ENCODE data around the gene CRIM1.
"Not testable (repeated sequence)": the region's sequence is repeated elsewhere in the genome, so short reads cannot be mapped to it uniquely, and the experiment has no call there.

CRIM1 gene

DNA sequence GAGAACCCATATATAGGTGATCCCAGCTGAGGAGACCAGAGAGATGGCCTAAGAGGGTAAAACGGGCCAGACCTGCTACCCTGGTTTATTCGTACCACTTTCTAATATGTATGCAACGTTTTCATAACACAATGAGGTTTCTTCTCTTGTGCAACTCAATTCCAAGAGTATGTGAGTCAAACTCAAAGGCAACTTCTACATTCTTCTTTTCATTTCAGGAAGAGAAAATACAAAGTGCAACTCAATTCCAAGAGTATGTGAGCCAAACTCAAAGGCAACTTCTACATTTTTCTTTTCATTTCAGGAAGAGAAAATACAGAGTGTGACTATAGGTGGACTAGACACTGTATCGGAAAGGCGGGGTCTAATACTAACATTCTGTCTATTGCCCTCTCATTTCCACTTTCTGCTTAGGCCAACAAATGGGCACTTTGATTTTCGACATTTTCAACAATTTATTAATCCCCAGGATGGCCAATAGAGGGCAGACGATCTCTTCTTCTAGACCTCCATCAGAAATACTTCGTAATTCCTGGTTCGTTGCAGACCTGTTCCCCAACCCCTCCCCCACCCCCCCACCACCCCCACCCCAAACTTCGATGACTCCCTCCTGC is 3.7 kb upstream of the CRIM1 start:
- intact Hi-C loops (cut with DNase I) = loop anchor here (1.0 to 5.0 kb wide), 2 partner anchors 312 to 435 kb away; no protein-coding TSS in a partner anchor
- DNase-seq = no peak

DNA sequence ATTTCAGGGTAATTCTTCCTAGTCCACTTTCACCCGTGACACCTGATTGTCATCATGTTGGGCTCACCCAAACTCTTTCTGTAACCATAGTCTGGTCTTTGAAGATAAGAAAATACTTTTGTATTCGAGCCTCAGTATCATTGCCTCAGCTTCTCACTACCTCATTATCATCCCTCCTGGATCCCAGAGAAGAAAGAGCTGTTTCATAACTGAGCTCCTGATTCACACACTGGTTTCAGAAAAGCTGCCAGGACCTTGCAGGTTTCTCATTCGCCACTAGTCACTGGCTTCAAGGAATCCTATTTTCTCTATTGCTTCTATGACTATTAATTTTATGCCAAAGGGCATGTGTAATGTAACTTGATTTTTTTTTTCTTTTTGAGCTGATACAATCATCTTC is 2.9 kb upstream of the CRIM1 start:
- DNase-seq = no peak
- intact Hi-C loops (cut with DNase I) = loop anchor here (5.0 kb wide), 1 partner anchor 435 kb away; no protein-coding TSS in a partner anchor

DNA sequence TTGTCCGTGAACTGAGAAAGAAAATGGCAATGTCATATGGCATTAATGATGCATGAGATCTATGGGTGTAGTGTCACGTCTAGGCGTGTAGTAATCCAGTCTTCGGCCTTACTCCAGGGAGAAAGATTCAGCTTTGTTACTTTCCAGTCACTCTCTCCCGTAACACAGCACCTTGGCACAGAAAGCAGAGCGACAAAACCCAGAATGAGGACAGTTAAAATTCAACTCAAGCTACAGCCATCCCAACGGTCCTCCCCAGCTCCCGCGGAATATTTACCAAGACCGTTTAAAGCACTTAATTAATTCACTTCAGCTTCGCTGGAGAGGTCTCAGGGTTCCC is 797 bp upstream of the CRIM1 start:
- peak in 1 of 10 donors; percentile 75 for DNase-seq

DNA sequence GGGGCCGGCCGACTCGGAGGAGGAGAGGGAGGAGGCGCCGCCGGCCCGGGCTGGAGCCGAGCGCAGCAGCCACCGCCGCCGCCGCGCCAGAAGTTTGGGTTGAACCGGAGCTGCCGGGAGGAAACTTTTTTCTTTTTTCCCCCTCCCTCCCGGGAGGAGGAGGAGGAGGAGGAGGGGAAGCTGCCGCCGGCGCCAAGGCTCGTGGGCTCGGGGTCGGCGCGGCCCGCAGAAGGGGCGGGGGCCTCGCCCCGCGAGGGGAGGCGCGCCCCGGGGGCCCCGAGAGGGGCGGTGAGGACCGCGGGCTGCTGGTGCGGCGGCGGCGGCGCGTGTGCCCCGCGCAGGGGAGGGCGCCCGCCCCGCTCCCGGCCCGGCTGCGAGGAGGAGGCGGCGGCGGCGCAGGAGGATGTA is 316 bp downstream of the CRIM1 start:
- DNase-seq = no peak
- intact Hi-C loops (cut with DNase I) = loop anchor here (5.0 kb wide), 3 partner anchors 106 to 241 kb away; partner anchors contain the start of gene FEZ2

More for the DNA sequence above, 797 bp upstream of the CRIM1 start:
- intact Hi-C loops (cut with DNase I) = loop anchor here (5.0 kb wide), 4 partner anchors 108 to 433 kb away; partner anchors contain the start of gene FEZ2

DNA sequence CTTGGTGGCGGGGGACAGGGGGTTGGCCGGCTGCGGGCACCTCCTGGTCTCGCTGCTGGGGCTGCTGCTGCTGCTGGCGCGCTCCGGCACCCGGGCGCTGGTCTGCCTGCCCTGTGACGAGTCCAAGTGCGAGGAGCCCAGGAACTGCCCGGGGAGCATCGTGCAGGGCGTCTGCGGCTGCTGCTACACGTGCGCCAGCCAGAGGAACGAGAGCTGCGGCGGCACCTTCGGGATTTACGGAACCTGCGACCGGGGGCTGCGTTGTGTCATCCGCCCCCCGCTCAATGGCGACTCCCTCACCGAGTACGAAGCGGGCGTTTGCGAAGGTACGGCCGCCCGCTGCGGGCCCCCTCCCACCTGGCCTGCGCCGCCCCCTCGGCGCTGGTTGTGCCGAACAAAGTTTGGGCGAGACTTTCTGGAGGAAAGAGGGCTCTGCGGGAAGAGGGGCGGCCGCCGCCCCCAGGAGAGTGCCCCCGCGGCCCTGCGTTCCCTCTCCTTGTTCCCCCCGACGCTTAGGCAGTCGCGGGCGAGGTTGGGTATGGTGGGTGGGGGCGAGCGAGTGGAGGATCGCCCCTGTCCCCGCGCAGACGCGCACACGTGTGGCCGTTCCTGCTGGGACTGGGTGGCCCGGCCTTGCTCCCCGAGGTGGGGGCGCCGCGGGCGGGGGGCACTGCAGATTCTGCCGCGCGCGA is 866 bp downstream of the CRIM1 start:
- DNase-seq = peak in 8 of 10 donors; percentile 29 to 88 (median 52)
- intact Hi-C loops (cut with DNase I) = loop anchor here (5.0 kb wide), 3 partner anchors 106 to 241 kb away; partner anchors contain the start of gene FEZ2

DNA sequence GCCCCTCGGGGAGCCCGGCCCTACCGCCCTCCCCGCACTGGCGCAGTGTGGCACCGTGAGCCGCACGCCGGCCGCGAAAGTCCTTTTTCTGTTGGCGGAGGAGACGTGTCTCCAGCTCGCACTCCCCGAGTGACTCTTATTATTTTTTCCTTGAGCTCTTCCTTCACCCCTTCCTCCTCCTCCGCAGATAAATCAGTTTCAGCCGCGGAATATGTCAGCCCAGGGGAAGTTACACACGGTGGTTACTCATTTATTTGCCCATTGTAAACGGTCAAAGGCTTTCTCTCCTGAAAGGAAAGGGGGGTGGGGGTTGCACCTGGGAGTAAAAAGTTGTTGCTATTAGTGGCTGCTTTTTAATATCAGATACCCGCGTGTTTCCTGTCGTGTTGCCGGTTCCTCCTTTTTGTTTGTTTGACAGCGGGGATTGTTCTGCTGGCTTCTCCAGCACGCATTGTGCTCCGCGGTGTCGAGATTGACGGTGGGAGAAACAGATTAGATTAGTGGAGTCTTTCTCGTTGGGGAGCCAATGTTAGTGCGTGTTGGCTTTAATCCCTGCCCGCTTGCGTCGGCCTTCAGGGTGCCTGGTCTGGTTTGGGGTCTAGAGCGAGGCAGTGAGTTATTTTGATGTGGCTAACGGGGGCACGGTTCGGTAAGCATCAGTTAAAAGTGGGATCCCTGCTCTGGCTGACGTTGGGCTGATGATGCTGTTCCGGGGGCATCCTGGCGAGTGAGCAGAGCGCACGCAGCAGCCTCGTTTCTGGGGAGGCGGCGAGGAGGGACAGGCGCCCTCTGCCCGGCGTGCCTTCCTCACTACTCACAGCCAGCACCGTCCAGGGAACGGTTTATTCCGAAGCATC is 1.6 kb downstream of the CRIM1 start:
- peak in 9 of 10 donors; percentile 50 to 93 (median 65) for DNase-seq
- intact Hi-C loops (cut with DNase I) = loop anchor here (5.0 kb wide), 3 partner anchors 105 to 240 kb away; partner anchors contain the start of gene FEZ2

DNA sequence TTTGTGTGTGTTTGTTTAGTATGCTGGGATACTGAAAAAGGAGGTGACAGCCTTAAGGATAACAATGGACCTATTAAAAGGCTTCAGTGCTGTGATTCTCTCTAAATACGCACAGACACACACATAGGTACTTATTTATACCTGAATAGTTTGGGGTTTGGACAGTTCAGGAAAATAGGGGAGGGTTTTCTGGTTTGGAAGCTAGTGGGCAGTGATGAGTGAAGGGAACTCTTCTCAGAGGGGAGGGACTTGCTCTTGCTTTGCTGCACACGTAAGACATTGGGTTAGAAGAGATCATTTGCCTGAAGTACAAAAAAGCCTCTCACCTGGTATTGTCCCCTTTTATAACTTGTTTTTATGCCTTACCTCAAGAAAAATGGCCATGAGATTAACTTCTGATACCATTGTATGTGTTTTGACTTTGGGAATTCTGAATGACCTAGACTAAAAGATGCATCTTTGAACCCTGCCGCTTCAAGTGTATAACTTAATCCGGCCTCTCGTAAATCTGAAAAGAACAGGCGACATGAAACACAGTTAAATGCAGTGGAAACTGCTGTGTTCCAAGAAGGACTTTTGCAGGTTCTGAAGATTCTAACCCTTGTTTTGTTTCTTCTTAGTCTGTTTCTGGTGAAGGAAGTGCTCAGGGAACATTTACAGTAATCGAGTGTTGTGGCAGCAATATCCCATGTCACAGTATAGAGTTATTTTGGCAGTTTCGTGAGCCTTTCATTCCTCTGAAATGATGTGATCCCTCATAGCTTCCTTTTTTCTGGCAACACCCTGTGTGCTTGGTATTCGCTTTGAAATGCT is 2.5 kb downstream of the CRIM1 start:
- DNase-seq = no peak
- intact Hi-C loops (cut with DNase I) = loop anchor here (5.0 kb wide), 3 partner anchors 104 to 239 kb away; partner anchors contain the start of gene FEZ2

DNA sequence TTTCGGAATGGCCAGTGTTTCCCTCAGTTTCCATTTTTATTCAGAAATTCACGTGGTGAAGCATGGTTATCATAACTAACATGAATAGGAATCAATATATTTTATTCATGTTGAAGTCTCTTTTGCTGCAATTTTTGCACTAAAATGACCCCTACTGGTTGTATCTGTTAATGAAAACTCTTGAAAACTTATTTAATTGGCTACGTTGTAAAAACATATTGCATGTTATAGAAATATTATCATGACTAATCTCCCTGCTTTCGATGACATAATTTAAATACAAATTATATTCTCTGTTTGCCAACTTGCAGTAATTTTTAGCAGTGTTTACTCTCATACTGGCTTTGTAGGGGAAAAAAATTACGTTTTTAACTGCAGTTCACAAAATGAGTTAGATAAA is 3.5 kb downstream of the CRIM1 start:
- DNase-seq = no peak
- intact Hi-C loops (cut with DNase I) = loop anchor here (5.0 kb wide), 3 partner anchors 103 to 238 kb away; partner anchors contain the start of gene FEZ2

DNA sequence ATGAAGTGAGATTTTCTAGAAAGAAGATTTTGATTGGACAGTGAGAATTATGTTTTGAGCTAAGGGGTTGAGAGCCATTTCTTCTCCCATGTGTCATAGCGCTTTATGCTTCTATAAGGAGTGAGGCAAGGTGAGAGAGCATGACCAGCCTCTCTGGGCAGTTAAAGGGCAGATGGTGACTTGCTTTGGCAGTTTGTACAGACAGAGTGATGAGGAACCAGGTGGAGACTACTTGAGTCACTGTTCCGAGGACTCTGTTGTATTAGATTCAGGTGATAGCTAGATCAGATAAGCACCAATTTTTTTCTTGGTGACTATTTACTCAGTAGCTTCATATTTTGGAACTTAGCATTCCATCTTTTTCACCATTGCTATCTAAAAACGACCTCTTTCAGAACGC is 4.5 kb downstream of the CRIM1 start:
- no peak for DNase-seq
- intact Hi-C loops (cut with DNase I) = no loop called here

DNA sequence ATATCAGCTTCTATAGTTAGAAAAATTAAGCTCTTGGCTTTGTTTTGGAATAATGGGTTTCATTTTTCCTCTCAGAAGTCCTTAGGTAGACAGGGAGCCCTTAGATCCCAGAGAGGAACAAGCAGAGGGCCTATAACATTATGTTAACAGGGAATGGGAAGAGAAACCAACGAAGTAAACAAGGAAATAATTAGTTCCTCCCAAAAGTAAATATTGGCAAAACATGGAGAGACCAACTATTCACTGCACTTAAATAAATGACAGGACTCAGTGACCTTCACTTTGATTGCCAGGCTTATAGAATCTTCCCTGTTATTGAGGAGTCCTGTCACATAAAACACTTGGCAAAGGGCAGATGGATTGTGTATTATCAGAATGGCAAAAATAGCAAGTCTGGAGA is 5.3 kb downstream of the CRIM1 start:
- intact Hi-C loops (cut with DNase I) = no loop called here
- no peak for DNase-seq

DNA sequence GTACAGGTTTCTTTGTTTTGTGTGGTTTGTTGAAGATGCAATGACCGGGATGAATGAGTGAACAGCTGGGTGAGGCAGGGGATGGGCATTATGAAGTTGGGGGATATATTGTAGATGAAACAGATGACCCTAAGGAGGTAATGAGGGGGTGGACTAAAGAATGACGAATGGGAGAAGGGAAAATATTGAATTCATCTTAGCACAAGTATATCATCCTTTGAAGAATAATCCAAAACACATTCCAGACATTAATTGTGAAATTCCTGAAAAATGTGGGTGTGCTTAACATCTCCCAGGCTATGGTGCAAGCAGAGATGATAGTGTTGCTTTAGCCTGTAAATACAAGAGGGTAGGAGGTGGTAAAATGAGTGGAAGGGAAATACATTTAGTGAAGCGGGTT is 5.8 kb downstream of the CRIM1 start:
- DNase-seq = no peak
- intact Hi-C loops (cut with DNase I) = no loop called here

DNA sequence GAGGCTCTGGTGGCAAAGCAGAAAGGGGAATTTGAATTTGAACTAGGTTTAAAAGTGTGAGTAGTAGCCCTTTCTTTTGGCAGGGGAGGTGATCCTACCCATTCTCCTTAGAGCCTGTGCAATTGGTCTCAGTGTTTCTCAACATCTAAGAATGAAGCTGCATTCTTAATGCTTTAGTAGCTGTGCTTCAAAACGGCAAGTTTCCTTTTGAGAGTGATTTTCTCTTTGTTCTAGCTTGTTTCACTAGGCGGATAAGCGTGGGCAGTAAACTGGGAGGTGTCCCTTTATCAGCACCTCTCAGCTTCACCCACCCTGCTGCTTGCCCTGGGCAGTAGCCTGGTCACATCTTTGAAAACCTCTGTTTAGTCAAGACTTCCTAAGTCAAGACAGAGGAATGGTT is 6.7 kb downstream of the CRIM1 start:
- intact Hi-C loops (cut with DNase I) = no loop called here
- DNase-seq = no peak

DNA sequence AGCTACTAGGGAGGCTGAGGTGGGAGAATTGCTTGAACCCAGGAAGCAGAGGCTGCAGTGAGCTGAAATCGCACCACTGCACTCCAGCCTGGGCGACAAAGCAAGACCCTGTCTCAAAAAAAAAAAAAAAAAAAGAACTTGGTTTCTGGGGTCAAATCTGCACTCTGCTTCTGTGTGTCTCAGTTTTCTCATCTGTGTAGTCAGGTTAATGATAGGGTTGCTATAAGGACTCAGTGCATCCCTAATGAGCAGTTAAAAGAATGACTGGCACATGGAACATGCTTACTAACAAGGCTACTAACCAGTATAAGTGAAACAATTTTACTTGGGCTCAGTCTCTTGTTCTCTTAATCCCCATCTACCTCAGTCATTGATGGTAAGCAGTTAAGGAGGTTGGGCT is 7.5 kb downstream of the CRIM1 start:
- intact Hi-C loops (cut with DNase I) = not testable (repeated sequence)

DNA sequence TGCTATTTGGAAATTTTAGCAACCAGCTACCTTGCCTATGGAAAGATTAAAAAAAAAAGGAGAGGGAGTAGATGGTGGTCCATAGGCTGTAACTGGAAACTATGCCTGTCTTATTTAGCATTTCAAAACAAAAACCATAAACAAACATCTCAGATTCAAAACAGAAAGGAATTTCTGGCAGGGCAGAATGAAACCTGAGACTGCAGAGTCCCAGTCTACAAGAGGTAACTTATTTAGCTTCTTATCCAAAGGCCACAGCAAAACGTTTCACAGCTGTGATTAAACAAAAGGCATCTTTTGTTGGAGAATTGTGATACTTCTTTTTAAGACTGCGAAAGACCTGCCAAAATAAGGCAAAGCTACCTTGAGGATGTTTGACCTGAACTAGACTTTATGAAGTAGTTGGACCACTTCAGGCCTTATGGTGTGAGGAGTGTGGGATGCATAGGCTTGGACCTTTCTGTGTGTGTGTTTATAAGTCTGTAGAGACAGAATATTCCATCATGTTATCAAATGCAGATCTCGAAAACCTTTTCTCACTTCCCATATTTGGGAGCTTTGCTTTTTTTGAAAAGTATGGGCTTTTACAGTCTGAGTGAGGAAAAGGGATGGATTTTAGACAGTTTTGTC is 11.0 kb downstream of the CRIM1 start:
- intact Hi-C loops (cut with DNase I) = no loop called here
- DNase-seq = no peak

More for the DNA sequence above, 7.5 kb downstream of the CRIM1 start:
- DNase-seq = not testable (repeated sequence)

DNA sequence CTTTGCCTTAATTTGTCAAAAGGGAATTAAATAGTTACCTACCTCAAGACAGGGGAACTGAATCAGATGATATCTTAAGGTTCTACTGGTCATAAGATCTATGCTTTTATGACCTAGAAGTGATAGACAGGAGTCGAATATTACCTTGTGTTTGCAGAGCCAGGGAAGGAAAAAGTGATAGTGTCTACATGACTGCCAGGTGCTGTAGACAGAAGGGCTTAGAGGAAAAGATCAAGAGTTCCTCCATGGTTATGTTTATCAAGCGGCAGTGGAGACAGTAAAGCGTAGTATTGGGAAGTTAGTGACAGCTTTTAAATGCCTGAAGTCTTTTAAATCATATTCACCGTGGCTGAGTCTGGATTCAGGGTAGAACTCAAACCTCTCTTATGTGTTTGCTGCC is 11.9 kb downstream of the CRIM1 start:
- no peak for DNase-seq
- intact Hi-C loops (cut with DNase I) = no loop called here

DNA sequence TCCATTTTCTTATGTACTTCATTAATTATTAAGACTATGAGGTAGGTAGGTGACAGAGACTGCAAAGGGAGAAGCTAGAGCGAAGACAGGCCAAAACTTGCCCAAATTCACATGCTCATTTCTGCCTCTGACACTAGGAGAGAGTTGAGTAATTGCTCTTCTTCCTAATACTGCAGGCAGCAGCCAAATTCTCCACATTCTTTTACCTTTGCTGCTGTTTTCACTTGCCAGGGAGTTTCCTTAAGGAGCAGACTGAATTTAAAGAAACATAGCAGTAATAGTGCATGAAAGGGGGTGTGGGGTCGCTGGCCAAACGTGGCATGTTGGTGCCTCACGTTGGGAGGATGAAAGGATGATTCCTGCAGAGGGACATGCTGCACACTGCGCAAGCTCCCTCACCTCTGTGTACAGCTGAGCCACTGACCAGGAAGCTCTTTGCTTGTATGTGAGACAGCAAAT is 12.3 kb downstream of the CRIM1 start:
- peak in 1 of 10 donors; percentile 29 for DNase-seq
- intact Hi-C loops (cut with DNase I) = no loop called here

DNA sequence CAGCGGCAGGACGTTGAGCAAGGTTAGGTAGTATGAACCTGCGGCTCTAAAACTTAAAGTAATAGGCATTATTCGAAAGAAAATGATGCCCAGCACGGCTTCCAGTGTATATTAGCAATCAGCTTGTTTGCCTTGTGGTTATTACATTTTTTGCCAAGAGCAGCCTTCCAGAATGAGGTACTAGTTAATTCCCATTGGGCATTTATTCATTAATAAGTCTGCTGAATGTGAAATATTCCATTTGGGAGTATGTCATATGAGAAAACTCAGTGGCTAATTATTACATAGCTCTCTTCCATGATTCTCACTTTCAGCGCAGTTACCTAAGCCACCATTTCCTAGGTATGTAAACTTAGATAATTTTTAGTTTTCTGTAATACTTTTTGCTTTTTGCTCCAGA is 12.9 kb downstream of the CRIM1 start:
- intact Hi-C loops (cut with DNase I) = no loop called here
- DNase-seq = no peak

DNA sequence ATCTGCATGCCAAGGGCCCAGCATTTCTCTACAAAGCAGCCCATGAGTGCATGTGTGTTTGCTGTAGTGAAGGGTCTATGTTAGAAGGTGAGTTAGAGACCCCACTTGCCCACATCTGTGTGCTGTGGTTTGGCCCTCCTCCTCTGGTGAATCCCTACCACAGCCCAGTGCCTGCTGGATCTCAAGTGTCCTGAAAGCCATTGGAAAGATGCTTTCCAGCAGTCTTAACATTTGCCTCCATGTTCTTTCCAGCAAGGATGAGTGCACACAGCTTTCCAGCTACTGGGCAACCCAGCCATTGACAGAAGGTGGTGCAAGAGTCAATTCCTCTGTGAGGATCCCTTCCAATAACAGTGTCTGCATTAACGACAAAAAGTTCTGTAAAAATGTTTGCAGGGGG is 13.6 kb downstream of the CRIM1 start:
- DNase-seq = no peak
- intact Hi-C loops (cut with DNase I) = no loop called here

DNA sequence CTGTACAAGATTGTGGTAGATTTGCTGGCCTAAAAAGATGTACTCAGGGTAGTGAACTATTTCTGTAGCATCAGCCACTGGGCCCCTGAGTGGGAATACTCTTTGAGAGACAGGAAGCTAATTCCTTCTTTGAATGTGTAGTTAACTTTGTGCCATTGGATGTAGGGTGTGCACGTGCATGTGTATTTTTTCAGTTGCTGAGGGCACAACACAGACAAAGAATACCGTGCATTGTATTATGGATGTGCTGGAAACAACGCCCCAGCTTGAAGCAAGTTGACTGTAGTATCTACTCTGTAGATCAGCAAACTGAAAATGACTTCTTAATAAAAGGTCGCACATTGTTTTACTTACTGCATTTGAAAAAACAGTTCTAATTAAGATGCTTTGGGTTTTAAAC is 14.1 kb downstream of the CRIM1 start:
- no peak for DNase-seq
- intact Hi-C loops (cut with DNase I) = no loop called here

Measured in posterior cingulate gyrus (tissue), 11 donors.